ENCODE results near the gene AKT3. TPM values are rescaled to one million over a fixed set of nuclear protein-coding genes. Genes with fewer than 3 reads are reported as not detected.

AKT3 gene
- total and polyA plus RNA-seq, 2 of the 8 experiments (the other 6 are each of a cell fraction or from before 2014, with no cell fraction given): 6.0 to 36.4 TPM

- ChIA-PET POLR2A (ENCODE audit: partially characterized antibody) (no interaction called here), CTCF (ENCODE audit: partially characterized antibody) (no interaction called here)
- H2AK5ac ChIP-seq (ENCODE audit: low read depth, low read length): no peak overlapping the region
- WGBS, 2 experiments (ENCODE audit: extremely low coverage in 1 of 2, insufficient coverage in 1 of 2, insufficient read length in 1 of 2, insufficient replicate concordance in 2 of 2, low coverage in 1 of 2, low lambda C conversion rate in 2 of 2, missing lambda C conversion rate in 1 of 2): 81% methylated on average over 1 of the region's 1 CpG; no CpG with 5 or more reads in 1 of the 2 experiments
- no peak overlapping the region for H3K18ac ChIP-seq (ENCODE audit: extremely low read depth, low read length)
- no peak overlapping the region for H3K4me3 ChIP-seq (ENCODE audit: extremely low read depth in 1 of 4, insufficient read depth in 2 of 4, low read depth in 3 of 4, low read length in 4 of 4)
- no peak overlapping the region for H3K23ac ChIP-seq (ENCODE audit: insufficient read length)
- no peaks in the 10 kb centered on the region for H3K36me3 ChIP-seq (ENCODE audit: control insufficient read depth in 2 of 4, insufficient read depth in 4 of 4, low read length in 3 of 4)
- H3K4me2 ChIP-seq (ENCODE audit: insufficient read depth in 1 of 2, low read depth in 2 of 2, low read length in 2 of 2): no peak overlapping the region
- H3K4ac ChIP-seq (replicated peaks; ENCODE audit: insufficient read length, low read depth, low read length): no peak overlapping the region
- 0 out of 2 replicates have a peak, but pooled peaks cover 2% of the 10 kb centered on the region for H3K79me1 ChIP-seq (ENCODE audit: low read depth, low read length)
- no peak overlapping the region for H2BK20ac ChIP-seq (ENCODE audit: low read length)
- no peak overlapping the region for H4K5ac ChIP-seq (ENCODE audit: insufficient read length, low read depth, low read length)
- H3K27ac ChIP-seq (ENCODE audit: low read depth, low read length): no peak overlapping the region
- no peak for TF ChIP-seq CBX5 (IDR thresholded peaks at IDR 0.05; ENCODE audit: low read depth, low read length)
- TF ChIP-seq CREB1 (IDR thresholded peaks at IDR 0.05): no peak
- TF ChIP-seq POLR2A (IDR thresholded peaks at IDR 0.05; ENCODE audit: control extremely low read depth in 1 of 2, low read depth in 2 of 2, low read length in 2 of 2): no peak
- H2BK12ac ChIP-seq (ENCODE audit: low read depth, low read length): no peak overlapping the region
- no peaks in the 10 kb centered on the region for H4K20me1 ChIP-seq (replicated peaks in 1 of 2; ENCODE audit: control insufficient read depth in 1 of 2, insufficient read depth in 2 of 2, low read length in 2 of 2)
- H2AFZ ChIP-seq (ENCODE audit: low read length): no peak overlapping the region
- no peak overlapping the region for H4K91ac ChIP-seq (replicated peaks; ENCODE audit: insufficient read length, low read length)
- no peak overlapping the region for H2BK5ac ChIP-seq (ENCODE audit: low read depth, low read length)
- no peaks in the 10 kb centered on the region for H3K4me1 ChIP-seq (replicated peaks in 1 of 4; ENCODE audit: control insufficient read depth in 3 of 4, insufficient read depth in 4 of 4, low read length in 3 of 4)
- FAIRE-seq (no peak), DNase-seq (ENCODE audit: low read depth in 1 of 2, low spot score in 2 of 2) (no peak)
- H3K9me3 ChIP-seq (ENCODE audit: insufficient read depth in 2 of 2, low read depth in 1 of 2, low read length in 1 of 2): no peaks in the 10 kb centered on the region
- no peaks in the 10 kb centered on the region for H3K27me3 ChIP-seq (replicated peaks in 1 of 4; ENCODE audit: control insufficient read depth in 3 of 4, extremely low read depth in 1 of 4, insufficient read depth in 3 of 4, low read length in 3 of 4)
- no peak overlapping the region for H3K56ac ChIP-seq (replicated peaks; ENCODE audit: insufficient read length, low read depth, low read length)
- H4K8ac ChIP-seq (ENCODE audit: extremely low read depth, insufficient read depth, low read length): no peak overlapping the region
- H3K9ac ChIP-seq (replicated peaks in 1 of 4; ENCODE audit: extremely low read depth in 1 of 4, low read depth in 3 of 4, low read length in 3 of 4): no peak overlapping the region
- H2BK15ac ChIP-seq (ENCODE audit: low read length): no peak overlapping the region
- no peaks in the 10 kb centered on the region for H3K23me2 ChIP-seq (ENCODE audit: low read depth, low read length)
- no peak overlapping the region for H2BK120ac ChIP-seq (replicated peaks; ENCODE audit: low read depth, low read length)
- no peak overlapping the region for H3K14ac ChIP-seq (ENCODE audit: insufficient read length)
- no peaks in the 10 kb centered on the region for H3K79me2 ChIP-seq (ENCODE audit: control insufficient read depth in 1 of 2, insufficient read depth in 2 of 2, low read length in 2 of 2)
Observed at GRCh38 chr1:243535014-243535413, 315.0 kb downstream of the AKT3 start.

Measured in H1 (cell line).